Endothelial cell (in vitro differentiated cells): ENCODE results near the gene TKTL1. TPM values are rescaled to one million over a fixed set of nuclear protein-coding genes. Genes with fewer than 3 reads are reported as not detected.

ENCODE experiments used
- DNase-seq: peaks from one replicate; pipeline ENCODE4 v3.0.0; 2021; ENCODE audit warnings: low spot score
- H3K27ac Mint-ChIP-seq: one replicate; pipeline ENCODE4 v1.8.0; 2021; ENCODE audit warnings: mixed read lengths, inconsistent platforms; ENCODE audit not compliant: unreplicated experiment
- H3K27me3 Mint-ChIP-seq: one replicate; pipeline ENCODE4 v1.8.0; 2021; ENCODE audit warnings: mild to moderate bottlenecking, moderate library complexity, mixed read lengths, inconsistent platforms; ENCODE audit not compliant: unreplicated experiment
- H3K36me3 Mint-ChIP-seq: one replicate; pipeline ENCODE4 v1.8.0; 2021; ENCODE audit warnings: mild to moderate bottlenecking, low read depth, mixed read lengths, inconsistent platforms; ENCODE audit not compliant: unreplicated experiment
- H3K4me1 Mint-ChIP-seq: one replicate; pipeline ENCODE4 v1.8.0; 2021; ENCODE audit warnings: mild to moderate bottlenecking, mixed read lengths, inconsistent platforms; ENCODE audit not compliant: unreplicated experiment
- H3K4me3 Mint-ChIP-seq: one replicate; pipeline ENCODE4 v1.8.0; 2021; ENCODE audit warnings: mild to moderate bottlenecking, mixed read lengths, inconsistent platforms; ENCODE audit not compliant: unreplicated experiment
- H3K9me3 Mint-ChIP-seq: one replicate; pipeline ENCODE4 v1.8.0; 2021; ENCODE audit warnings: mixed read lengths, inconsistent platforms; ENCODE audit not compliant: unreplicated experiment
- total RNA-seq: library from RNA; stranded (reverse); fragmentation: NEBNext Ultra II Directional; extraction: Animal tissue kit (Norgen Biotek cat#: 25700); gene quantifications from one replicate; pipeline ENCODE4 v1.2.1, GENCODE V29; 2021; ENCODE audit not compliant: unreplicated experiment
- TF ChIP-seq, protein P1 (sequence below): fragments of 200-600 bp; sonication (generic); IDR thresholded peaks from one replicate; pipeline ENCODE4 v1.5.0; 2021; ENCODE audit warnings: antibody characterized with exemption; ENCODE audit not compliant: unreplicated experiment

TKTL1 gene
- total RNA-seq, 1 donor from 2014 or later = 7.1 TPM

DNA sequence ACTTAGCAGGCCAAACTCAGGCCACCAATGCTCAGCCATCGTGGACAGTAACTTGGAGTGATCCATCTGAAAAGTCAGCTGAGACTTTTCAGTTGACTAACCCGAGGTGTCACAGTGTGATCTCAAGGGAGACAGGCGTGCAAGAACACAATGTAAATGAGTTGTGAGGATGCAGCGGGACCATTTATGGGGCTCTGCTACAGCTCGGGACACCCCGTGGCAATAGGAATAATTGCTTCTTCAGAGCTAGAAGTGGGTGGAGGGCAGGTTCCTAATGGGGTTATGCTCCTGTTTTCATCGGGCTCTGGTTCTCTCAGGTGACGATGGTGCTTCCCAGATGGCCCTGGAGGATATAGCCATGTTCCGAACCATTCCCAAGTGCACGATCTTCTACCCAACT, 27.3 kb downstream of the TKTL1 start:
- no peaks in the 10 kb centered on the region for H3K9me3 Mint-ChIP-seq
- H3K4me3 Mint-ChIP-seq = no peak overlapping the region
- TF ChIP-seq, protein P1, sequence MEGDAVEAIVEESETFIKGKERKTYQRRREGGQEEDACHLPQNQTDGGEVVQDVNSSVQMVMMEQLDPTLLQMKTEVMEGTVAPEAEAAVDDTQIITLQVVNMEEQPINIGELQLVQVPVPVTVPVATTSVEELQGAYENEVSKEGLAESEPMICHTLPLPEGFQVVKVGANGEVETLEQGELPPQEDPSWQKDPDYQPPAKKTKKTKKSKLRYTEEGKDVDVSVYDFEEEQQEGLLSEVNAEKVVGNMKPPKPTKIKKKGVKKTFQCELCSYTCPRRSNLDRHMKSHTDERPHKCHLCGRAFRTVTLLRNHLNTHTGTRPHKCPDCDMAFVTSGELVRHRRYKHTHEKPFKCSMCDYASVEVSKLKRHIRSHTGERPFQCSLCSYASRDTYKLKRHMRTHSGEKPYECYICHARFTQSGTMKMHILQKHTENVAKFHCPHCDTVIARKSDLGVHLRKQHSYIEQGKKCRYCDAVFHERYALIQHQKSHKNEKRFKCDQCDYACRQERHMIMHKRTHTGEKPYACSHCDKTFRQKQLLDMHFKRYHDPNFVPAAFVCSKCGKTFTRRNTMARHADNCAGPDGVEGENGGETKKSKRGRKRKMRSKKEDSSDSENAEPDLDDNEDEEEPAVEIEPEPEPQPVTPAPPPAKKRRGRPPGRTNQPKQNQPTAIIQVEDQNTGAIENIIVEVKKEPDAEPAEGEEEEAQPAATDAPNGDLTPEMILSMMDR = no peak
- H3K4me1 Mint-ChIP-seq = peaks cover 12% of the 10 kb centered on the region
- H3K36me3 Mint-ChIP-seq = no peaks in the 10 kb centered on the region
- peaks cover 6% of the 10 kb centered on the region for H3K27me3 Mint-ChIP-seq
- H3K27ac Mint-ChIP-seq = no peak overlapping the region
- no peak for DNase-seq

DNA sequence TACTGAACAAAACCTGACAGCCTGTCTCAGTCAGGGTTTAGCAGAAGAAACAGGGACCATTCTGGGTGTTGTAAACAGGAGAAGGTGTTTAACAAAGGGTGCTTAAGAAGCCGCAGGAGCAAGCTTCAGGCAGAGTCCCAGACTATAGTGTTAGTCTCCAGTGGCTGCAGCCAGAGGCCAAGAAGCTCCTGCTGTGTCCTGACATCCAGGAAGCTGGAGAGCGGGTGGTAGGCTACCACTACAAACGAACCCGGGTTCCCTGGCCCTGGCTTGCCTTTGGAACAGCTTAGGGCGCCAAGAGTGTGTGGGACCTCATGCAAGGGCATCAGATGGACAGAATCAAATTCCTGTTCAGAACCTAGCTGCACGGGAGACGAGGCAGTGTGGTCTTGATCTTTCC, 27.9 kb downstream of the TKTL1 start:
- Mint-ChIP-seq H3K27me3 (peaks cover 6% of the 10 kb centered on the region), H3K9me3 (no peaks in the 10 kb centered on the region), H3K36me3 (no peaks in the 10 kb centered on the region), H3K27ac (no peak overlapping the region), H3K4me3 (no peak overlapping the region), H3K4me1 (peaks cover 12% of the 10 kb centered on the region)
- no peak for DNase-seq
- TF ChIP-seq, protein P1 = no peak

DNA sequence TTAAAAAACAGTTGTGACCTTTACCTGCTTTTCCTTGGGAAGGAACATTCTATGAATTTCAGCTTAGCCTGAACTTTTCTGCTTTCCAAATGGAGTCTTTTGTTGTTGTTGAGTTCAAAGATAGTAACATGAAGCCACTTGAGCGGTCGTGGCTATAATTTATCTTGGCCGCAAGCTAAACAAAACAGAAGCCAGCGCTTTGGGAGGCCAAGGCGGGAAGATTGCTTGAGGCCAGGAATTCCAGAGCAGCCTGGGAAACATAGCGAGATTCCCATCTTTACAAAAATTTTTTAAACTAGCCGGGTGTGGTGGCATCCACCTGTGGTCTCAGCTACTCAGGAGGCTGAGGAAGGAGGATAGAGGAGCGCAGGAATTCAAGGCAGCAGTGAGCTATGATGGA, 29.9 kb downstream of the TKTL1 start:
- Mint-ChIP-seq H3K4me1 (peaks cover 2% of the 10 kb centered on the region), H3K9me3 (no peaks in the 10 kb centered on the region), H3K36me3 (no peaks in the 10 kb centered on the region), H3K27me3 (peaks cover 6% of the 10 kb centered on the region), H3K4me3 (no peak overlapping the region), H3K27ac (no peak overlapping the region)
- TF ChIP-seq, protein P1 = no peak
- no peak for DNase-seq

DNA sequence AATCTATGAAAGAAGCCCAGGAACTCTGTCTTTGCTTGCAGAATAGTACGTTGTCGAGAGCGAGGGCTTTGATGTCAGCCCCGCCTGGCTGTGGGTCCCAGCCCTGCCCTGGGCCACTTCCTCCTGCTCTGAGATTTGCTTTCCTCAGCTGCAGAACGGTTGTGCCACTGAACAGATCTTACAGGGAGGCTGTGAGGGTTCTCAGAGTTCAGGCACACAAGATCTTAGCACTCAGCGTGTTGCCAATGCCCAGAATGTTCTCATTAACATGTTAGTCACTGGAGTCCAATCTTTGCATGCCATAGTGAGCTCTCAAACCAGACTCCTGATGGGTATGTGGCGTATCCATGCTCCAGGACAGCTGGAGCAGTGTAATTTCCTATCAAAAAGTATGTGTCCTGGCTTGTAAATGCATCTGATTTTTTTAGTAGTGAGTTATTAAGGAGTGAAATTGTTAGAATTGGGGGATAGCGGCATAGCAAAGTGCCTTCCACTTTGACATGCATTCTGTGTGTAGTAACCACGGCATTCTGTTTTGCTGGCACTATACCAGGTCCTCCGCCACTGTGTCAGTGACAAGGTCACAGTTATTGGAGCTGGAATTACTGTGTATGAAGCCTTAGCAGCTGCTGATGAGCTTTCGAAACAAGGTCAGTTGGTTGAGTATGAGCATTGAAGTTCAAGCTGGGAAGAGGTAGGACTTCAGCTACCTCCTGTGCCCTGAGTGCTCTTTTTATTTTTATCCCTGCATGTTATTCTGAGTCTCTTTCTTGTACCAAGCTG, 31.6 kb downstream of the TKTL1 start:
- Mint-ChIP-seq H3K36me3 (no peaks in the 10 kb centered on the region), H3K4me3 (no peak overlapping the region), H3K4me1 (no peaks in the 10 kb centered on the region), H3K27ac (no peak overlapping the region), H3K27me3 (peaks cover 6% of the 10 kb centered on the region), H3K9me3 (no peaks in the 10 kb centered on the region)
- TF ChIP-seq, protein P1 = no peak
- no peak for DNase-seq

DNA sequence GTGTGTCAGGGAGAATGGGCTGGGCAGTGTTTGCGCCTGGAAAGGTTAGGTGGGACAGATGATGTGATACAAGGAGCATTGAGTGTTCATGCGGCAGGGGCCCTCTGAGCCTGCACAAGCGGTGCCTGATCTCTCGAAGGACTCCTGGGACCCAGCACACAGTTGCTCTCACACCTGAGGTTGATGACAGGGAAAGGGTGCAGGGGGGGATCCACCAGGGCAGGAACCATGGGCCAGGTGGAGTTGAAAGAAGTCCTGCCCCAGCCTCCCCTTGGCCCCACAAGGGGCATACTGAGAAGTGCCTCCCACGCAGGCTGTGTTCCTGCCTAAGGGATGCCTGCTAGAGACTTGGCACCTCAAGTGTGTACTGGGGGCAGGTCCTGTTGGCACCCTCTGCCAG, 33.1 kb downstream of the TKTL1 start:
- DNase-seq = no peak
- H3K9me3 Mint-ChIP-seq = no peaks in the 10 kb centered on the region
- H3K27me3 Mint-ChIP-seq = peaks cover 5% of the 10 kb centered on the region
- TF ChIP-seq, protein P1 = no peak
- no peak overlapping the region for H3K4me3 Mint-ChIP-seq
- H3K27ac Mint-ChIP-seq = no peak overlapping the region
- H3K4me1 Mint-ChIP-seq = no peaks in the 10 kb centered on the region
- no peaks in the 10 kb centered on the region for H3K36me3 Mint-ChIP-seq
